NCI-H1694 treated with DMSO at 0.1 percent for 48 hours (cell line): ENCODE measurements around the gene TMEM205.
"Not testable (repeated sequence)": the region's sequence is repeated elsewhere in the genome, so short reads cannot be mapped to it uniquely, and the experiment has no call there.

Experiments
- DNase-seq: peaks from one replicate; lab custom pipeline; 2025; lab: John Stamatoyannopoulos, UW

The TMEM205 gene

DNA sequence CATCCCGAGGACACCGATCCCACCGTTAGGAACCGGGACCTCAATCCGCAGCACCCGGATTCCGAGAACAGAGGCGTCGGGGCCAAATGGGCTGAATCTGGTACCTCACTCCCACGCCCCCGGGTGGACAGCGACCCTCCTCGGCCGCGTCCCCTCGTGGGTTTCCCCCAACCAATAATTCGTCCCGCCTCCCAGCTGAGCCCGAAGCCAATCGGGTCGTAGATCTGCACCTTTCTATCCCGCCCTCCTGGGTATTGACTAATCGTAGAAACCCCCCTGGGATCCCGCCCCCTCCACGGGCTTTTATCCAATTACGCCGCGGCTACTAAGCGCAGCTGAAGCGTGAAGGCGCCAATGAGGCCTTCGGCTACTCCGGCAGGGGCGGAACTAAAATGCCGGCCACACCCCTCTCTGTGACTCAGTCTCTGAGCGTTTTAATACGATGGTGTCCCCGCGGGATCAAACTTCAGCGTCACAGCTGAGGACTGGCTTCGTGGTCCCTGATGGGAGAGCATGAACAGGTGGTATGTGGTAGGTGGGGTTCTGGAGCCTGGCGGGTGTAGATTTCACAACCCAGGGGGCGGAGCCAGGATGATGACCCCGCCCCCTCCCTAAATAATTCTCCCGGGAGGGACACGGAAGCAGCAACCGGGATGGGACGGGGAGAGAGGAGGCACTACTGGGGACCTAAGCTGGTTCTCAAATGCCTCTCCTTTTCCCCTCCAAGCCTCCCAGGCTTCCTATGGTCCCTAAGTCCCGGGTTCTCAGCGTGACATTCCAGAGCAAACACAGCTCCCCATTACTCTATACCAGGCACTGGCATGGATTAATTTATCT, at the start of gene TMEM205, which contains the start of gene CCDC159:
Gene TMEM205 (minus strand): TSS at position 165 of the 837 bp plus-strand sequence. CDS start 649 bp downstream, outside the sequence.
Gene CCDC159 (plus strand): TSS at position 416 of the 837 bp plus-strand sequence. CDS start 88 bp downstream, at position 504.
- peak; percentile 93 for DNase-seq

GRCh38 chr19:11390933-11391680, 45.0 kb upstream of the TMEM205 start:
- no peak for DNase-seq

- no peak for DNase-seq
These were observed 44.3 kb upstream of the TMEM205 start for GRCh38 chr19:11390359-11390758.

- no peak for DNase-seq
These were observed 41.3 kb upstream of the TMEM205 start for GRCh38 chr19:11387162-11388034.

DNA sequence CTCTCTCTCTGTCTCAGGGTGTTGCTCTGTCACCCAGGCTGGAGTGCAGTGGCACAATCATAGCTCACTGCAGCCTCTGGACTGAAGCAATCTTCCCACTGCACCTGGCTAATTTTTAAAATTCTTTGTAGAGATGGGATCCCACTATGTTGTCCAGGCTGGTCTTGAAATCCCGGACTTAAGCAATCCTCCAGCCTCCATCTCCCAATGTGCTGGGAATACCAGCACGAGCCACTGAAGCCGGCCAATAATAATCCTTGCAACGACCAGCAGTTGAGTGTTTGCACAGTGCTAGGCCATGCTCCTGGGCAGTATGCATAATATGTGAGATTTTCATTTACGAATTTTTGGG, 38.7 kb upstream of the TMEM205 start:
- no peak for DNase-seq

DNA sequence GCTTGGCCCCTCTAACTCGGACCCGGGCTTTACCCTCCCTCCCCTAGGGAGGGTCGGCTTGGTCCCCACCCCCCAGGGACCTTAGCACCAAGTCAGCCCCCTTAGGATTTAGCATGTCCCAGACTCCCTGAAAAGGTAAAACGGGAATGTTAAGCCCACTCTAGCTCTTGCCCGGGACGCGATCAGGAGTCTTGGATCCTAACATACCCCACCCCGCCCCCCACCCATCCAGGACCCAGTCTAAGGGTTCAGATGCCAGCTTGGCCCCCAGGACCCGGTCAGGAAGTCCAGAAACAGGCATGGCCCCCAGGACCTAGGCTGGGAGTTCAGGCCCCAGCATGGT, 37.6 kb upstream of the TMEM205 start:
- DNase-seq: no peak

DNA sequence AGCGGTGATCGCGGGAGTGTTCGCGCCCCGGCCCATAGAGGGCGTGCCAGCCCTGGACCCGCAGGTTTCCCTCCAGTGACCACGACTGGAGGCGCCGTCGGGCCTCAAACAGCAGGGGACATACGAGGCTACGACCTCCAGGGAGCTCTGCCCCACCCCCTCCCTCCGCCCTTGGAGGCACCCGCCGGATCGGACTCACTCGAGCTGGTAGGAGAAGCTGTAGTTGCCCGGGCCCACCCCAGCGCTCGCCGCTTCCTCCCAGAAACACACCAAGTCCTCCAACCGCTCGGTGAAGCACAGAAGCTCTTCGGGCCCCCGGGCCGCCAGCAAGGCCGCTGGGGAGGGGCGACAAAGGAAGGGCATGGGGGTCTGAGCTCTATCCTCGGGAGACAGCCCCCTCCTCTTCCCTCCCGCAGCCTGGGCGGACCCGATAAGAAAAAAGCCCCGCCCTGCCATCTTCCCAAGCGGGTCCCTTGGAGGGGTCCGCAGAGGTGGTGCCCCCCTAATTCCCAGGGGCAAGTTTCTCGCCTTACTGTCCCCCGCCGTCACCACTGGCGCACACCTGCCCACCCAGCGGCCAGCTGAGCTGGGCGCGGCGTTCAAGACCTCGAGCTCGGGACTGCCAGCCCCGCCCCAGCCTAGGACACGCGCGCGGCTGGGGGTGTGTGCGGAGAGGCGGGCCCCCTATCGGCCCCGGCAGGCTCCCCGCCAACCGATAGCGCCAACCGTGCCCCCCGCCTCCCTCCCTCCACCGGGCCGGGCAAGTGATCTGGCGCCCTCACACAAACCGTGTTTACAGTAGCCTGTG, 37.0 kb upstream of the TMEM205 start:
- DNase-seq: no peak

- peak; percentile 5 for DNase-seq
These were observed 34.8 kb upstream of the TMEM205 start for GRCh38 chr19:11380653-11381537.

DNA sequence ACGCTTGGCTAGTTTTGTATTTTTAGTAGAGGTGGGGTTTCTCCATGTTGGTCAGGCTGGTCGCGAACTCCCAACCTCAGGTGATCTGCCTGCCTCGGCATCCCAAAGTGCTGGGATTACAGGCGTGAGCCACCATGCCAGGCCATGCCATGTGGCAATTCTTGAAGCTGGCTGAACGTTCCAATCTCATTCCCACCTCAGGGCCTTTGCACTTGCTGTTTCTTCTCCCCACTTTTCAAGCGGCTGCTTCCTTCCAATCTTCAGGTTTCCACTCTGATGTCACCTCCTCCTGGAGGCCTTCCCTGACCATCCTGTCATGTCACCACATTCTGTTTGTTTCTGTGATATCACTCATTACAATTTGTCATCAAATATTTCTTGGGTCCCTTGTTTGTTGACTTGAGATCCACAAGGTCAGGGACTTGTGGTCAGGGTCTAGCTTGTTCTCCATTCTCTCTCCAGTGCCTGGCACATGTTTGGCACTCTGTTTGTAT, 33.8 kb upstream of the TMEM205 start:
- DNase-seq: no peak

- not testable (repeated sequence) for DNase-seq
These were observed 33.3 kb upstream of the TMEM205 start for GRCh38 chr19:11379269-11379845.

DNA sequence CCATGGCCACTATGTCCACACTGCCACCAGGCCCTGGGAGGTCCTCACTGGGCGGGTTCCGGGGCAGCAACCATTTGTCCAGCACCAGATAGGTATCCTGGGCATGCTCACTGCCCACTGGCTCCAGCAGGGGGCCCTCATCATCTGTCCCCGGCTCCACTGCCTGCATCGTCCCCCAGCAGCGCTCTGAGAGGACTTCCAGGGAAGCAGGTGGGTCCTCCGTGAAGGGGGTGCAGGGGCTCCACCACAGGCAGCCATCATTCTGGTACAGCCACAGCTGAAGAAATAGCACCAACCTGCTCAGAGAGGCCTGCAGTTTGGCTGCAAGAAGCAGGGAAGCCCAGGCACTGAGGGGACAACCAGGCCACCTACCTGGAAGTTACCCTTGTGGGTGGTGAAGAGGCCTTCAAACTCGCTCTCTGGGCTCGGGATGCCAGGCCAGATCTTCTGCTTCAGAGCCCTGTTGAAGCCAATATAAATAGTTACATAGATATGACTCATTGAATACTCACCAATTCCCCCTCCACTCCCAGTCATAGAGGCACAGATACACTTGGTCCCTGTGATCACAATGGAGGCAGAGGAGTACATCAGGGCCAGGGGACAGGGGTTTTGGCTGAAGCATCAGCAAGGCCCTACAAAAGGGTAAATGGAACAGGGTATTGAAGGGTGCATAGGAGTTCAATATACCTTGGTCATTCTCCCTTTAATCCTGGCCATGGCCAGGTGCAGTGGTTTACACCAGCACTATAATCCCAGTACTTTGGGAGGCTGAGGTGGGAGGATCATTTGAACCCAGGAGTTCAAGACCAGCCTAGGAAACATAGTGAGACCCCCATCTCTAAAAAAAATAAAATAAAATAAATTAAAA, 32.5 kb upstream of the TMEM205 start:
- DNase-seq: peak; percentile 9

GRCh38 chr19:11377756-11378155, 31.7 kb upstream of the TMEM205 start:
- no peak for DNase-seq

- DNase-seq: no peak
These were observed 31.2 kb upstream of the TMEM205 start for GRCh38 chr19:11377237-11377636.

DNA sequence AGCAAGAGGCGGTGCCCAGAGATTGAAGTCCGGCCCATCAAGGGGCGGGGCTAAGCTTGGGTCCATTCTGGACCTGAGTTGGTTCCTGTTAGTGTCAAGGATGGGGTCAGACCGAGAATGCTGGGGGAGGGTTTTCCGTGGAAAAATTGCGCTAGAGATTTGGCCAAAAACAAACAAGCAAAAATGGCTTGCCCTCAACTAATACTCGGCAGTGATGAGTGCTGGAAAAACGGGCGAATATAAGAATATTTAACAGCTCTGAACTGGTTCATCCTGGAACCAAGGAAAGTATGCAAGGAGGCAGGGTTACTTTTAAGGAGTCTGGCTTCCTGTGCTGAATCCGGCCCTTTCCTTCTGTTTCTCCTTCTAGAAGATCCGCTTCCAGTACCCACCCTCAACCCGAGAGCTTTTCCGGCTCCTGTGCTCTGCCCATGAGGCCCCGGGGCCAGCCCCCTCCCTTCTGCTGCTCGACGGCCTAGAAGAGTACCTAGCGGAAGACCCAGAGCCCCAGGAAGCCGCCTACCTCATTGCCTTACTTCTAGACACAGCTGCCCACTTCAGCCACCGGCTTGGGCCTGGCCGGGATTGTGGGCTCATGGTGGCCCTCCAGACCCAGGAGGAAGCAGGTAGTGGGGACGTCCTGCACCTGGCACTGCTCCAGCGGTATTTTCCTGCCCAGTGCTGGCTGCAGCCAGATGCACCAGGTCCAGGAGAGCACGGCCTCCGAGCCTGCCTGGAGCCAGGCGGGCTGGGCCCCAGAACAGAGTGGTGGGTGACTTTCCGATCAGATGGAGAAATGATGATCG, 29.3 kb upstream of the TMEM205 start:
- peak; percentile 19 for DNase-seq

DNA sequence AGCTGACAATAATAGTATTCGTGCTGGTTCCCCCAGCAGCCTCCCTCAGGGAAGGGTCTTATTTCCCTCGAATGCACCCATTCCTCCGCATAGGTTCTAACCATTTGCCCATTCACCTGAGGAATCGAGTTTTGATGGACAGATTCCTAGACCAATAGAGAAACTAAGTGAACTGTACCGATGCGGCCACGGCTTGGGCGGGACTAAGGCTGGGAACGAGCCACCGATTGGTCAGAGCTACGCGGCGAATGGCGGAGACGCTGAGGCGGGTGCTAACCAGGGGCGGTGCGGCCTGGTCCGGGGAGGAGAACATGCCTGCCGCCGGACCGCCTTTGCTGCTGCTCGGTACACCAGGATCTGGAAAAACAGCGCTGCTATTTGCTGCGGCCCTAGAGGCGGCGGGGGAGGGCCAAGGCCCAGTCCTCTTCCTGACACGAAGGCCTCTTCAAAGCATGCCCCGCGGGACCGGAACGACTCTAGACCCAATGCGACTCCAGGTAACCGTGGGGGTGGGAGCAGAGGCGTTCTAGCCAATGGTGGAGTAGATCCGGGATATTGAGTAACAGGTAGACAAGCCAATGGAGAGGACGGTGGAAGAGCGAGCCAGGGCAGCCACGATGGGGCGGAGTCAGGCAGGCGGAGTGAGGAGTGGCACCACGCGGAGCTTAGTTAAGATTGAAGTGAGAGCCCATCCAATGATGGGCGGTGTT, 28.5 kb upstream of the TMEM205 start, which contains the start of gene SWSAP1:
Gene SWSAP1 (plus strand): TSS at position 234 of the 710 bp plus-strand sequence. CDS start 15 bp downstream, at position 249.
- DNase-seq: peak; percentile 99

DNA sequence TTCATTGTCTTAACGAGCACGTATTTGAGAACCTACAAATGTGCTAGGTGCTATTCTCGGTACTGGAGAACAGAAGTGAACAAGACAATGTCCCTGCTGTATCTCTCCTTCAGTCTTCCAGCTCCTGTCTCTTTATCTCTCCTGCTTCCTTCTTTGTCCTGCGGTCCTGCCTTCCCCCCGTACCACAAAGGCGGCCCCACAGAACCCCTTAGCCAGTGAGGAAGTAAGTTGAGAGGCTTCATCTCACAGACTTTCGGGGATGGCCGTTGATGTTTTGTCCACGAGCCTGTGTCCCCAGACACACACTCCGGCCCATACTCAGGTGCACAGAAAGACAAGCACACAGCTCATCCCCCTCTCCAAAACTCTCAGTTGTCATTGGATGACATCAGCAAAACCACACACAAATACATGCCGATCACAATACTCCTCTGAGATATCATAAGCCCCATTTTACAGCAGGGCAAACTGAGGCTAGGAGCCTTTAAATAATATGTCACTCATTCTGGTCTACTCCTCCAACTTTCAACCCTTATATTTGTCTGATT, 27.9 kb upstream of the TMEM205 start:
- no peak for DNase-seq
